CD4-positive, alpha-beta T cell (primary cell): ENCODE measurements around the gene NPIPB2. TPM values are rescaled to one million over a fixed set of nuclear protein-coding genes. Genes with fewer than 3 reads are reported as not detected.
"Not testable (repeated sequence)": the region's sequence is repeated elsewhere in the genome, so short reads cannot be mapped to it uniquely, and the experiment has no call there.

Experiments used
- ATAC-seq: fragments of 200-7000 bp; cut with Tn5 transposase; one replicate; pipeline ENCODE4 v1.10.0; 2022; ENCODE audit warnings: mild to moderate bottlenecking; ENCODE audit not compliant: poor library complexity
- CTCF ChIA-PET: fragments of 350-600 bp; sonication (Branson Sonifier 250); formaldehyde crosslinking; loops from one replicate; lab custom pipeline; 2021; ENCODE audit warnings: antibody characterized with exemption, inconsistent platforms; lab: Charles Lee
- POLR2A ChIA-PET: fragments of 350-600 bp; sonication (Branson Sonifier 250); formaldehyde crosslinking; loops from one replicate; lab custom pipeline; 2021; ENCODE audit warnings: antibody characterized with exemption, inconsistent platforms; lab: Charles Lee
- DNase-seq, 14 experiments: peaks; one replicate each; pipeline ENCODE4 v3.0.0-alpha.2; 2013 to 2020; ENCODE audit warnings: mixed read lengths in 2 of 14
- H3K27ac ChIP-seq, 2 donors: one replicate each; pipeline versions ENCODE4 v1.5.1 to v1.7.0; 2013; ENCODE audit warnings: low read length in 2 of 2, low read depth in 1 of 2, mild to moderate bottlenecking in 1 of 2
- H3K27me3 ChIP-seq, 2 experiments: 1 replicate in 1 of 2; 2 replicates in 1 of 2; pipeline versions ENCODE4 v1.6.1 to v1.7.0; 2013; ENCODE audit warnings: low read length in 2 of 2, control low read depth in 1 of 2, mild to moderate bottlenecking in 1 of 2, moderate library complexity in 1 of 2; ENCODE audit not compliant: insufficient read depth in 2 of 2, control insufficient read depth in 1 of 2
- H3K36me3 ChIP-seq: one replicate; pipeline ENCODE4 v1.6.1; 2013; ENCODE audit warnings: low read length, control low read depth; ENCODE audit not compliant: insufficient read depth
- H3K4me1 ChIP-seq: one replicate; pipeline ENCODE4 v1.6.1; 2013; ENCODE audit warnings: low read length, control low read depth; ENCODE audit not compliant: insufficient read depth
- H3K4me3 ChIP-seq: one replicate; pipeline ENCODE4 v1.5.1; 2013; ENCODE audit warnings: mild to moderate bottlenecking, low read length, moderate library complexity
- H3K9me3 ChIP-seq, 2 experiments: 1 replicate in 1 of 2; 2 replicates in 1 of 2; pipeline versions ENCODE4 v1.6.1 to v1.7.0; 2013; ENCODE audit warnings: low read length in 2 of 2, mild to moderate bottlenecking in 2 of 2, control low read depth in 1 of 2, moderate library complexity in 1 of 2; ENCODE audit not compliant: control insufficient read depth in 1 of 2, insufficient read depth in 1 of 2
- H3K27ac Mint-ChIP-seq: one replicate; pipeline ENCODE4 v1.8.0; 2020; ENCODE audit warnings: mixed read lengths
- H3K27me3 Mint-ChIP-seq: one replicate; pipeline ENCODE4 v1.8.0; 2021; ENCODE audit warnings: mixed read lengths
- H3K36me3 Mint-ChIP-seq: one replicate; pipeline ENCODE4 v1.8.0; 2021; ENCODE audit warnings: low read depth, mixed read lengths
- H3K4me1 Mint-ChIP-seq: one replicate; pipeline ENCODE4 v1.8.0; 2021; ENCODE audit warnings: low read depth, mixed read lengths
- H3K4me3 Mint-ChIP-seq: one replicate; pipeline ENCODE4 v1.8.0; 2020; ENCODE audit warnings: mild to moderate bottlenecking, mixed read lengths
- H3K9me3 Mint-ChIP-seq: one replicate; pipeline ENCODE4 v1.8.0; 2020; ENCODE audit warnings: mixed read lengths
- CTCF ChIP-seq: fragments of 200-600 bp; IDR thresholded peaks from one replicate; pipeline ENCODE4 v1.8.0; 2022; ENCODE audit warnings: antibody characterized with exemption, mild to moderate bottlenecking
- intact Hi-C, 2 experiments: fragments of 100-400 bp; cut with DNase I in 1 of 2; cut with micrococcal nuclease in 1 of 2; formaldehyde crosslinking; loops; one replicate each; pipeline versions ENCODE4 v1.15.1 to v1.9.0; 2023 to 2025; cut with DNase I, micrococcal nuclease
- polyA plus RNA-seq, 2 donors: library from polyadenylated mRNA; unstranded; fragments of 120-200 nt; gene quantifications; one replicate each; pipeline ENCODE4 v1.2.1, GENCODE V29; 2013
- total RNA-seq, 174 experiments: library from RNA in 2 of 174; stranded (reverse) in 2 of 174; gene quantifications; one replicate each; pipeline ENCODE4 v1.2.3 and lab custom pipeline; 2021 to 2026

Gene NPIPB2
- 10 to 100 TPM; 10.6 to 12.3 TPM for total RNA-seq
- 5.5 TPM for polyA plus RNA-seq (2013, experiment 1 of 2)
- polyA plus RNA-seq (2013, experiment 2 of 2) = 11.8 TPM
- 0 to 4.6 (median 0.41) reads per million in 172 experiments for total RNA-seq (lab: John Stamatoyannopoulos, UW)

- H3K4me1 Mint-ChIP-seq, H3K9me3 Mint-ChIP-seq, intact Hi-C loops: not testable (repeated sequence)
Measured at GRCh38 chr16:11941945-11942344, at the start of gene NPIPB2. Gene NPIPB2, minus strand, starts transcription at chr16:11942045. Its CDS starts 0 bp downstream, at chr16:11942045.

GRCh38 chr16:11990702-11991390 is 49.0 kb upstream of the NPIPB2 start:
- no peaks in the 10 kb centered on the region for H3K9me3 ChIP-seq
- H3K4me1 ChIP-seq = no peaks in the 10 kb centered on the region
- H3K36me3 Mint-ChIP-seq = no peaks in the 10 kb centered on the region
- no peaks in the 10 kb centered on the region for H3K4me1 Mint-ChIP-seq
- no peaks in the 10 kb centered on the region for H3K9me3 Mint-ChIP-seq
- ATAC-seq = no peak
- no peak overlapping the region for H3K4me3 ChIP-seq
- H3K27ac ChIP-seq = no peak overlapping the region
- no peak overlapping the region for H3K4me3 Mint-ChIP-seq
- no peaks in the 10 kb centered on the region for H3K27me3 Mint-ChIP-seq
- no peak overlapping the region for H3K27ac Mint-ChIP-seq
- intact Hi-C loops = no loop called here
- TF ChIP-seq CTCF = no peak
- ChIA-PET CTCF (no interaction called here), POLR2A (no interaction called here)
- no peaks in the 10 kb centered on the region for H3K36me3 ChIP-seq
- no peak for DNase-seq
- H3K27me3 ChIP-seq = no peaks in the 10 kb centered on the region

More at GRCh38 chr16:11941945-11942344, at the start of gene NPIPB2:
- H3K27ac Mint-ChIP-seq, H3K27me3 ChIP-seq, H3K27me3 Mint-ChIP-seq, H3K4me3 Mint-ChIP-seq, H3K27ac ChIP-seq, POLR2A ChIA-PET, H3K4me1 ChIP-seq, H3K4me3 ChIP-seq, DNase-seq, CTCF ChIA-PET, H3K36me3 Mint-ChIP-seq, ATAC-seq, H3K36me3 ChIP-seq, H3K9me3 ChIP-seq: not testable (repeated sequence)

GRCh38 chr16:11988258-11988978 is 46.6 kb upstream of the NPIPB2 start:
- Histone ChIP-seq H3K36me3 (no peaks in the 10 kb centered on the region), H3K4me3 (no peak overlapping the region), H3K9me3 (no peaks in the 10 kb centered on the region), H3K27me3 (no peaks in the 10 kb centered on the region), H3K27ac (no peak overlapping the region), H3K4me1 (no peaks in the 10 kb centered on the region)
- Mint-ChIP-seq H3K27me3 (no peaks in the 10 kb centered on the region), H3K4me1 (no peaks in the 10 kb centered on the region), H3K27ac (no peak overlapping the region), H3K9me3 (no peaks in the 10 kb centered on the region), H3K36me3 (no peaks in the 10 kb centered on the region), H3K4me3 (no peak overlapping the region)
- intact Hi-C loops = no loop called here
- TF ChIP-seq CTCF = no peak
- POLR2A ChIA-PET = no interaction called here
- no peak for DNase-seq
- CTCF ChIA-PET = no interaction called here
- ATAC-seq = no peak
